Measurements from ENCODE around the gene LRRC7. TPM values are rescaled to one million over a fixed set of nuclear protein-coding genes. Genes with fewer than 3 reads are reported as not detected.

LRRC7 gene
- polyA plus RNA-seq, 1 donor from 2014 or later, result 141 TPM

- Histone ChIP-seq H3K36me3 (ENCODE audit: insufficient read depth, low read length) (no peaks in the 10 kb centered on the region), H3F3A (ENCODE audit: insufficient read depth, low read length, poor library complexity, severe bottlenecking) (no peaks in the 10 kb centered on the region), H3K9me2 (ENCODE audit: insufficient read depth, low read length) (no peaks in the 10 kb centered on the region), H3K9me3 (ENCODE audit: low read length) (no peaks in the 10 kb centered on the region), H2AFZ (ENCODE audit: low read depth, low read length) (no peak overlapping the region), H3K27me3 (ENCODE audit: insufficient read depth, low read depth, low read length) (no peaks in the 10 kb centered on the region), H3K4me2 (ENCODE audit: low read length) (no peak overlapping the region), H3K4me3 (ENCODE audit: low read length) (no peak overlapping the region), H3K9ac (ENCODE audit: low read length) (no peak overlapping the region), H3K27ac (ENCODE audit: low read length) (no peak overlapping the region), H3K79me2 (replicated peaks; ENCODE audit: insufficient read depth, low read length) (no peaks in the 10 kb centered on the region), H4K20me1 (ENCODE audit: insufficient read depth) (no peaks in the 10 kb centered on the region)
- no peak for TF ChIP-seq CTCF (IDR thresholded peaks at IDR 0.05; ENCODE audit: poor library complexity, severe bottlenecking)
- TF ChIP-seq SMC3 (conservative IDR thresholded peaks at IDR 0.05; ENCODE audit: poor library complexity), result no peak
- TF ChIP-seq EZH2 (IDR thresholded peaks at IDR 0.05; ENCODE audit: borderline replicate concordance, insufficient read depth, low read length, poor library complexity, severe bottlenecking), result no peak
- no peak for TF ChIP-seq MXI1 (conservative IDR thresholded peaks at IDR 0.05; ENCODE audit: poor library complexity, severe bottlenecking)
- TF ChIP-seq TAF1 (IDR thresholded peaks at IDR 0.05; ENCODE audit: low read depth), result no peak
- TF ChIP-seq POLR2AphosphoS5 (IDR thresholded peaks at IDR 0.05), result no peak
- TF ChIP-seq EP300 (conservative IDR thresholded peaks at IDR 0.05; ENCODE audit: poor library complexity, severe bottlenecking), result no peak
- TF ChIP-seq, protein P1, sequence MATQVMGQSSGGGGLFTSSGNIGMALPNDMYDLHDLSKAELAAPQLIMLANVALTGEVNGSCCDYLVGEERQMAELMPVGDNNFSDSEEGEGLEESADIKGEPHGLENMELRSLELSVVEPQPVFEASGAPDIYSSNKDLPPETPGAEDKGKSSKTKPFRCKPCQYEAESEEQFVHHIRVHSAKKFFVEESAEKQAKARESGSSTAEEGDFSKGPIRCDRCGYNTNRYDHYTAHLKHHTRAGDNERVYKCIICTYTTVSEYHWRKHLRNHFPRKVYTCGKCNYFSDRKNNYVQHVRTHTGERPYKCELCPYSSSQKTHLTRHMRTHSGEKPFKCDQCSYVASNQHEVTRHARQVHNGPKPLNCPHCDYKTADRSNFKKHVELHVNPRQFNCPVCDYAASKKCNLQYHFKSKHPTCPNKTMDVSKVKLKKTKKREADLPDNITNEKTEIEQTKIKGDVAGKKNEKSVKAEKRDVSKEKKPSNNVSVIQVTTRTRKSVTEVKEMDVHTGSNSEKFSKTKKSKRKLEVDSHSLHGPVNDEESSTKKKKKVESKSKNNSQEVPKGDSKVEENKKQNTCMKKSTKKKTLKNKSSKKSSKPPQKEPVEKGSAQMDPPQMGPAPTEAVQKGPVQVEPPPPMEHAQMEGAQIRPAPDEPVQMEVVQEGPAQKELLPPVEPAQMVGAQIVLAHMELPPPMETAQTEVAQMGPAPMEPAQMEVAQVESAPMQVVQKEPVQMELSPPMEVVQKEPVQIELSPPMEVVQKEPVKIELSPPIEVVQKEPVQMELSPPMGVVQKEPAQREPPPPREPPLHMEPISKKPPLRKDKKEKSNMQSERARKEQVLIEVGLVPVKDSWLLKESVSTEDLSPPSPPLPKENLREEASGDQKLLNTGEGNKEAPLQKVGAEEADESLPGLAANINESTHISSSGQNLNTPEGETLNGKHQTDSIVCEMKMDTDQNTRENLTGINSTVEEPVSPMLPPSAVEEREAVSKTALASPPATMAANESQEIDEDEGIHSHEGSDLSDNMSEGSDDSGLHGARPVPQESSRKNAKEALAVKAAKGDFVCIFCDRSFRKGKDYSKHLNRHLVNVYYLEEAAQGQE (IDR thresholded peaks at IDR 0.05; ENCODE audit: borderline replicate concordance), result no peak
- TF ChIP-seq RAD21 (conservative IDR thresholded peaks at IDR 0.05), result no peak
Measured at GRCh38 chr1:70109241-70109640, 541.5 kb downstream of the LRRC7 start.

- H3K4me2 ChIP-seq (ENCODE audit: low read length), result no peak overlapping the region
- H3K79me2 ChIP-seq (replicated peaks; ENCODE audit: insufficient read depth, low read length), result no peaks in the 10 kb centered on the region
- H3K27ac ChIP-seq (ENCODE audit: low read length), result no peak overlapping the region
- H2AFZ ChIP-seq (ENCODE audit: low read depth, low read length), result no peak overlapping the region
- no peaks in the 10 kb centered on the region for H3K27me3 ChIP-seq (ENCODE audit: insufficient read depth, low read depth, low read length)
- no peaks in the 10 kb centered on the region for H3K9me3 ChIP-seq (ENCODE audit: low read length)
- no peaks in the 10 kb centered on the region for H4K20me1 ChIP-seq (ENCODE audit: insufficient read depth)
- no peaks in the 10 kb centered on the region for H3K36me3 ChIP-seq (ENCODE audit: insufficient read depth, low read length)
- no peak overlapping the region for H3K4me3 ChIP-seq (ENCODE audit: low read length)
- H3F3A ChIP-seq (ENCODE audit: insufficient read depth, low read length, poor library complexity, severe bottlenecking), result no peaks in the 10 kb centered on the region
- no peak for TF ChIP-seq POLR2AphosphoS5 (IDR thresholded peaks at IDR 0.05)
- TF ChIP-seq TAF1 (IDR thresholded peaks at IDR 0.05; ENCODE audit: low read depth), result no peak
- no peak overlapping the region for H3K9ac ChIP-seq (ENCODE audit: low read length)
- no peaks in the 10 kb centered on the region for H3K9me2 ChIP-seq (ENCODE audit: insufficient read depth, low read length)
Measured at GRCh38 chr1:70112838-70113237, 545.1 kb downstream of the LRRC7 start.

- Histone ChIP-seq H4K20me1 (ENCODE audit: insufficient read depth) (no peaks in the 10 kb centered on the region), H3K9ac (ENCODE audit: low read length) (peak overlapping the region; percentile 4), H3K36me3 (ENCODE audit: insufficient read depth, low read length) (no peaks in the 10 kb centered on the region), H3K4me3 (ENCODE audit: low read length) (peak overlapping the region; percentile 3), H3K79me2 (replicated peaks; ENCODE audit: insufficient read depth, low read length) (no peaks in the 10 kb centered on the region), H3K9me3 (ENCODE audit: low read length) (no peaks in the 10 kb centered on the region), H3K27ac (ENCODE audit: low read length) (peak overlapping the region; percentile 73), H3F3A (ENCODE audit: insufficient read depth, low read length, poor library complexity, severe bottlenecking) (no peaks in the 10 kb centered on the region), H3K9me2 (ENCODE audit: insufficient read depth, low read length) (no peaks in the 10 kb centered on the region), H2AFZ (ENCODE audit: low read depth, low read length) (no peak overlapping the region), H3K27me3 (ENCODE audit: insufficient read depth, low read depth, low read length) (no peaks in the 10 kb centered on the region), H3K4me2 (ENCODE audit: low read length) (no peak overlapping the region)
- TF ChIP-seq EP300 (conservative IDR thresholded peaks at IDR 0.05; ENCODE audit: poor library complexity, severe bottlenecking) (no peak), TAF1 (IDR thresholded peaks at IDR 0.05; ENCODE audit: low read depth) (no peak), CTCF (IDR thresholded peaks at IDR 0.05; ENCODE audit: poor library complexity, severe bottlenecking) (no peak), EZH2 (IDR thresholded peaks at IDR 0.05; ENCODE audit: borderline replicate concordance, insufficient read depth, low read length, poor library complexity, severe bottlenecking) (no peak), SMC3 (conservative IDR thresholded peaks at IDR 0.05; ENCODE audit: poor library complexity) (no peak), MXI1 (conservative IDR thresholded peaks at IDR 0.05; ENCODE audit: poor library complexity, severe bottlenecking) (no peak), POLR2AphosphoS5 (IDR thresholded peaks at IDR 0.05) (no peak), RAD21 (conservative IDR thresholded peaks at IDR 0.05) (no peak)
- TF ChIP-seq, protein P1 (IDR thresholded peaks at IDR 0.05; ENCODE audit: borderline replicate concordance), result no peak
Measured at GRCh38 chr1:70115315-70115714, 547.6 kb downstream of the LRRC7 start.

Data from neural cell (in vitro differentiated cells).